Prostate gland (tissue), 2 donors: Measurements from ENCODE around the gene IFNA10.

Experiments
- POLR2AphosphoS5 ChIP-seq: sonication (generic); formaldehyde crosslinking; IDR thresholded peaks from one replicate; pipeline ENCODE4 v1.6.1; 2017; ENCODE audit warnings: antibody characterized with exemption
- TF ChIP-seq, protein P1 (sequence below), 4 experiments: fragments of 200-600 bp in 2 of 4; fragments of 450-650 bp in 2 of 4; sonication (generic) in 2 of 4; IDR thresholded peaks; 1 replicate in 3 of 4; 2 replicates in 1 of 4; pipeline ENCODE4 v1.5.1; 2016 to 2019; ENCODE audit warnings: antibody characterized with exemption in 4 of 4, mild to moderate bottlenecking in 2 of 4, moderate library complexity in 2 of 4

DNA sequence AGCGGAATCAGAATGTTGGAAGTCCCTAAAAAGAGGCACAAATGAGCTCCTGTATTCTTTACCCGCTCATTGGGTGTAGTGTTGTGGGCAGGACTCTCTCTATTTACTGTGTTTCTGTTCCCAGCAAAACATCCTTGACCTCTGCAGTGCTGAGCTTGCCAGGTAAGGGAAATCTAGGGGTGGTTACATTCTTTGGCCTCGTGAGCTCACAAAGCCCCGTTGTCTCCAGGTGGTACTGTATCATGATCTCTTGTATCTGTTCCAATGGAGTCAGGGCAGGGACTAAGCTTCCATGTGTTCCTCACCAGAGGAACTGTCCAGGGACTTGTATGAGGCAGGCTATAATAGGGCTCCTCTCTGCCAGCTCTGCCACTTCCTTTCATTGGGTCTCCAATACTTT lies 44.7 kb upstream of the IFNA10 start:
- TF ChIP-seq, protein P1, sequence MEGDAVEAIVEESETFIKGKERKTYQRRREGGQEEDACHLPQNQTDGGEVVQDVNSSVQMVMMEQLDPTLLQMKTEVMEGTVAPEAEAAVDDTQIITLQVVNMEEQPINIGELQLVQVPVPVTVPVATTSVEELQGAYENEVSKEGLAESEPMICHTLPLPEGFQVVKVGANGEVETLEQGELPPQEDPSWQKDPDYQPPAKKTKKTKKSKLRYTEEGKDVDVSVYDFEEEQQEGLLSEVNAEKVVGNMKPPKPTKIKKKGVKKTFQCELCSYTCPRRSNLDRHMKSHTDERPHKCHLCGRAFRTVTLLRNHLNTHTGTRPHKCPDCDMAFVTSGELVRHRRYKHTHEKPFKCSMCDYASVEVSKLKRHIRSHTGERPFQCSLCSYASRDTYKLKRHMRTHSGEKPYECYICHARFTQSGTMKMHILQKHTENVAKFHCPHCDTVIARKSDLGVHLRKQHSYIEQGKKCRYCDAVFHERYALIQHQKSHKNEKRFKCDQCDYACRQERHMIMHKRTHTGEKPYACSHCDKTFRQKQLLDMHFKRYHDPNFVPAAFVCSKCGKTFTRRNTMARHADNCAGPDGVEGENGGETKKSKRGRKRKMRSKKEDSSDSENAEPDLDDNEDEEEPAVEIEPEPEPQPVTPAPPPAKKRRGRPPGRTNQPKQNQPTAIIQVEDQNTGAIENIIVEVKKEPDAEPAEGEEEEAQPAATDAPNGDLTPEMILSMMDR (IDR thresholded peaks at IDR 0.05), result no peak
- TF ChIP-seq POLR2AphosphoS5, result no peak
